ENCODE measurements around the gene HIPK3. TPM values are rescaled to one million over a fixed set of nuclear protein-coding genes. Genes with fewer than 3 reads are reported as not detected.

The HIPK3 gene
- total RNA-seq, 1 donor from 2014 or later = 33.1 TPM

- Histone ChIP-seq H3K79me2 (ENCODE audit: low read depth) (peaks cover 12% of the 10 kb centered on the region), H3K27me3 (no peaks in the 10 kb centered on the region), H3K9me3 (ENCODE audit: low read depth) (no peaks in the 10 kb centered on the region), H3K9ac (no peak overlapping the region), H3K4me1 (no peaks in the 10 kb centered on the region), H3F3A (ENCODE audit: low read depth) (no peaks in the 10 kb centered on the region), H3K27ac (no peak overlapping the region), H3K36me3 (no peaks in the 10 kb centered on the region), H3K4me2 (no peak overlapping the region), H3K4me3 (no peak overlapping the region), H4K20me1 (ENCODE audit: low read depth) (peaks cover 14% of the 10 kb centered on the region), H2AFZ (replicated peaks) (no peak overlapping the region)
- peaks cover 36% of the 10 kb centered on the region for H3K36me3 Mint-ChIP-seq
- H3K27ac Mint-ChIP-seq = no peak overlapping the region
- no peak for DNase-seq (ENCODE audit: low spot score)
- TF ChIP-seq EZH2phosphoT487 (IDR thresholded peaks at IDR 0.05) (no peak), EZH2 (IDR thresholded peaks at IDR 0.05) (no peak)
- TF ChIP-seq, protein P1, sequence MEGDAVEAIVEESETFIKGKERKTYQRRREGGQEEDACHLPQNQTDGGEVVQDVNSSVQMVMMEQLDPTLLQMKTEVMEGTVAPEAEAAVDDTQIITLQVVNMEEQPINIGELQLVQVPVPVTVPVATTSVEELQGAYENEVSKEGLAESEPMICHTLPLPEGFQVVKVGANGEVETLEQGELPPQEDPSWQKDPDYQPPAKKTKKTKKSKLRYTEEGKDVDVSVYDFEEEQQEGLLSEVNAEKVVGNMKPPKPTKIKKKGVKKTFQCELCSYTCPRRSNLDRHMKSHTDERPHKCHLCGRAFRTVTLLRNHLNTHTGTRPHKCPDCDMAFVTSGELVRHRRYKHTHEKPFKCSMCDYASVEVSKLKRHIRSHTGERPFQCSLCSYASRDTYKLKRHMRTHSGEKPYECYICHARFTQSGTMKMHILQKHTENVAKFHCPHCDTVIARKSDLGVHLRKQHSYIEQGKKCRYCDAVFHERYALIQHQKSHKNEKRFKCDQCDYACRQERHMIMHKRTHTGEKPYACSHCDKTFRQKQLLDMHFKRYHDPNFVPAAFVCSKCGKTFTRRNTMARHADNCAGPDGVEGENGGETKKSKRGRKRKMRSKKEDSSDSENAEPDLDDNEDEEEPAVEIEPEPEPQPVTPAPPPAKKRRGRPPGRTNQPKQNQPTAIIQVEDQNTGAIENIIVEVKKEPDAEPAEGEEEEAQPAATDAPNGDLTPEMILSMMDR (IDR thresholded peaks at IDR 0.05) = no peak
- no peak overlapping the region for H3K4me3 Mint-ChIP-seq
- H3K27me3 Mint-ChIP-seq (ENCODE audit: insufficient read depth, low read depth) = no peaks in the 10 kb centered on the region
- H3K9me3 Mint-ChIP-seq = no peaks in the 10 kb centered on the region
- H3K4me1 Mint-ChIP-seq = peaks cover 7% of the 10 kb centered on the region
Observed at GRCh38 chr11:33290319-33290718, 33.1 kb downstream of the HIPK3 start.

- H3K4me1 Mint-ChIP-seq = peaks cover 7% of the 10 kb centered on the region
- no peak overlapping the region for H3K9ac ChIP-seq
- no peak overlapping the region for H3K4me2 ChIP-seq
- no peak overlapping the region for H3K4me3 ChIP-seq
- H3K36me3 ChIP-seq = no peaks in the 10 kb centered on the region
- H4K20me1 ChIP-seq (ENCODE audit: low read depth) = peaks cover 10% of the 10 kb centered on the region
- H3K27me3 ChIP-seq = no peaks in the 10 kb centered on the region
- H3K9me3 Mint-ChIP-seq = peaks cover 4% of the 10 kb centered on the region
- no peaks in the 10 kb centered on the region for H3K27me3 Mint-ChIP-seq (ENCODE audit: insufficient read depth, low read depth)
- TF ChIP-seq, protein P1 (IDR thresholded peaks at IDR 0.05) = no peak
- TF ChIP-seq EZH2 (IDR thresholded peaks at IDR 0.05) (no peak), EZH2phosphoT487 (IDR thresholded peaks at IDR 0.05) (no peak)
- no peak overlapping the region for H3K4me3 Mint-ChIP-seq
- no peak overlapping the region for H2AFZ ChIP-seq (replicated peaks)
- peaks cover 12% of the 10 kb centered on the region for H3K79me2 ChIP-seq (ENCODE audit: low read depth)
- peaks cover 45% of the 10 kb centered on the region for H3K36me3 Mint-ChIP-seq
- no peak overlapping the region for H3K27ac Mint-ChIP-seq
- H3K4me1 ChIP-seq = no peaks in the 10 kb centered on the region
- no peak for DNase-seq (ENCODE audit: low spot score)
- no peaks in the 10 kb centered on the region for H3F3A ChIP-seq (ENCODE audit: low read depth)
- H3K27ac ChIP-seq = no peak overlapping the region
- H3K9me3 ChIP-seq (ENCODE audit: low read depth) = no peaks in the 10 kb centered on the region
Observed at GRCh38 chr11:33291004-33291777, 34.0 kb downstream of the HIPK3 start.

DNA sequence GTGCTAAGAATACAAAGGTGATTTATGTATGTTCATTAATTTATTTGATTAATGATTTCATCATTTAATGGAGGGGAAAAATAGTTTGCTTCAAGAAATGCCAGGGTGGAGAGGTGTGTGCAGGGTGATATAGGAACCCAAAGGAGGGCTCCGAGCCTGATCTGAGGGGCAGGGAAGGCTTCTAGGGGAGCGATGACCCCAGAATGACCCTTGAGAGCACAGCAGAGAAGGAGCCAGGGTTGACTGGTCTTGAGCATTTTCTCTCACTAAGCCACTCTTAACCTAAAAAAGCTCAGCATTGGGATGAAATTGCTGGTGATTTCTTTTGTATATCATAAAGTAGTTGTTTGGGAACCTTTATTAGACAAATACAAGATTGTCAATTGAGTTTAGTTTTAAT lies 35.1 kb downstream of the HIPK3 start:
- Histone ChIP-seq H3K27ac (no peak overlapping the region), H3K9ac (no peak overlapping the region), H3K4me1 (no peaks in the 10 kb centered on the region), H3K36me3 (no peaks in the 10 kb centered on the region), H3F3A (ENCODE audit: low read depth) (no peaks in the 10 kb centered on the region), H3K4me3 (no peak overlapping the region), H3K27me3 (no peaks in the 10 kb centered on the region), H3K4me2 (no peak overlapping the region), H4K20me1 (ENCODE audit: low read depth) (peaks cover 10% of the 10 kb centered on the region), H2AFZ (replicated peaks) (no peak overlapping the region), H3K9me3 (ENCODE audit: low read depth) (no peaks in the 10 kb centered on the region), H3K79me2 (ENCODE audit: low read depth) (peaks cover 22% of the 10 kb centered on the region)
- TF ChIP-seq EZH2 (IDR thresholded peaks at IDR 0.05) = no peak
- TF ChIP-seq, protein P1 (IDR thresholded peaks at IDR 0.05) = no peak
- no peak for TF ChIP-seq EZH2phosphoT487 (IDR thresholded peaks at IDR 0.05)
- Mint-ChIP-seq H3K9me3 (peaks cover 8% of the 10 kb centered on the region), H3K27me3 (ENCODE audit: insufficient read depth, low read depth) (no peaks in the 10 kb centered on the region), H3K27ac (no peak overlapping the region), H3K4me1 (peaks cover 7% of the 10 kb centered on the region), H3K4me3 (no peak overlapping the region), H3K36me3 (peaks cover 43% of the 10 kb centered on the region)
- no peak for DNase-seq (ENCODE audit: low spot score)
